HCEC 1CT (cell line): ENCODE results near the gene SPDYE1.

ENCODE experiments used
- DNase-seq: peaks from one replicate; pipeline ENCODE4 v3.0.0-alpha.2; 2017

SPDYE1 gene

DNA sequence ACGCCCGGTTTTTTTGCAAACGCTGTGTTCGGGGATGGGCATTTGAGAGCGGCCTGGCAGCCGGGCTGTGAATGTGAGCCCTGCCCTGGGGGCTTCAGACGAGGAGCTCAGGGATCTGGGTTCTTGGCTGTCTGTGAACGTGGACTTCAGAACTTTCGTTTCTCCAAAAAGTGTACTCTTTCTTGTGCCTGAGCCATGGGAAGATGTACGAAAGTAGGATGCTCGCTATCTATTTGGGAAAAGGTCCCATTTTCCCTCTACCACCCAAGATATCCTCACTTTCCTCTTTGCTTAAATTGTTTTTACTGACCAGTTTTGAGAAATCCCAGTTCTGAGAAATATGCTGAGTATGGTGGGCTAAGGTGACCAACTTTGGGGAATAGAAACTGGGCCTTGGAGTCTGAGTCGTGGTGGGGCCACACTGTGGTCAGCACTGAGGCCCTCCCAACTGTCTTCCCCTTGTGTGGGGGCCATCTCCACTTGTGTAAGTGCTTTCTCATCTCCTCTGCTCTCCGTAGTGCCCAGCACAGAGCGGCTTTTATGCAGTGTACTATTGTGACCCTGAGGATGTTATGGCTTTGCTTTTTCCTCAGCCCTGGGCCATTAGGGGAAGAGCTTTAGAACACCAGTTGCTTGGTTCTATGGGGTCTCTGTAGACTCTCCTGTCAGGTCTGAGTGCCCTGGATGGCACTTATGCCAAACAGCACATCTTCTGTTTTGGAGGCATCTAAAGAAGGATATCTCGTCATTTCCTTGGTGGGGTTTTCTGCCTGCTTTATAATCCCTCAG is 47.7 kb downstream of the SPDYE1 start:
- DNase-seq, result no peak

- DNase-seq, result no peak
Measured at GRCh38 chr7:44046321-44047061, 48.8 kb downstream of the SPDYE1 start.

GRCh38 chr7:44048031-44048795 is 50.5 kb downstream of the SPDYE1 start:
- no peak for DNase-seq

GRCh38 chr7:44050121-44050914 is 52.6 kb downstream of the SPDYE1 start:
- no peak for DNase-seq

GRCh38 chr7:44050915-44051560 is 53.3 kb downstream of the SPDYE1 start:
- no peak for DNase-seq

DNA sequence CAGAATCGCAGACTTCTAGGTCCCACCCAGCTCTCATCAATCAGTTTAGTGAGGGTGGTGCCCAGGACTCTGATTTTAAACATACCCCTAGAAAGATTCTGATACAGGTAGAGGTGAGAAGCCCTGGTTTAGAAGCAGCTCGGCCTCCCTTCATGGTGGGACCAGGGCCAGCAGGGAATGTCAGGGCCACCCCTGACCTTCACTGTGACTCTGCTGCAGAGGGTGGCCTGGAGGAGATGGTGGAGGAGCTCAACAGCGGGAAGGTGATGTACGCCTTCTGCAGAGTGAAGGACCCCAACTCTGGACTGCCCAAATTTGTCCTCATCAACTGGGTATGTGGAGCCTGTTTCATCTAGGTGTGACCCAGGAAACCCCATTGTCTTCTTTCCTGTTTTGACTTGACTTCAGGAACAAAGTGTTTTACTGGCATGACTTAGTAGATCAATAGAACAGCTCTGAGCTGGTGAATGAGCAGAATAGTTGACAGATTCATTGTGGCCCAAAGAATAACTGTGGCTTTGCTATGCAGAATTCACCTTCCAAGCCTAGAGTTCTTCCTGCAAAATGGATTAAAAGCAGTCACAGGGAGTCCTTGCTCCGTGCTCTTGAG is 54.0 kb downstream of the SPDYE1 start:
- no peak for DNase-seq

- DNase-seq, result no peak
Measured at GRCh38 chr7:44052771-44053365, 55.2 kb downstream of the SPDYE1 start.

DNA sequence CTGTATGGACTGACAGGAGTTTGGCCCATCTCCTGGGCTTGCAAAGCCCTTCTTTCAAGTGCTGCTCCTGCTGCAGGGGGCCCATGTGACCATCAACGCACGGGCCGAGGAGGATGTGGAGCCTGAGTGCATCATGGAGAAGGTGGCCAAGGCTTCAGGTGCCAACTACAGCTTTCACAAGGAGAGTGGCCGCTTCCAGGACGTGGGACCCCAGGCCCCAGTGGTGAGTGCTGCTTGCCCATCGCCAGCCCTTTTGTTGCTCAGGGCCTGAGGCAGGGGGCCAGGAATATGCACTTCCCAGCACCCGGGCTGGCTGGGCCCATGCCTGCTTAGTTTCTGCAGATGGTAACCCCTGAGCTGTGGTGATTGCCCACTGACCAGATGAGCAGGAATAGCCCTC is 59.0 kb downstream of the SPDYE1 start:
- DNase-seq, result no peak

GRCh38 chr7:44057181-44057848 is 59.6 kb downstream of the SPDYE1 start:
- no peak for DNase-seq

GRCh38 chr7:44057849-44058758 is 60.4 kb downstream of the SPDYE1 start:
- no peak for DNase-seq

DNA sequence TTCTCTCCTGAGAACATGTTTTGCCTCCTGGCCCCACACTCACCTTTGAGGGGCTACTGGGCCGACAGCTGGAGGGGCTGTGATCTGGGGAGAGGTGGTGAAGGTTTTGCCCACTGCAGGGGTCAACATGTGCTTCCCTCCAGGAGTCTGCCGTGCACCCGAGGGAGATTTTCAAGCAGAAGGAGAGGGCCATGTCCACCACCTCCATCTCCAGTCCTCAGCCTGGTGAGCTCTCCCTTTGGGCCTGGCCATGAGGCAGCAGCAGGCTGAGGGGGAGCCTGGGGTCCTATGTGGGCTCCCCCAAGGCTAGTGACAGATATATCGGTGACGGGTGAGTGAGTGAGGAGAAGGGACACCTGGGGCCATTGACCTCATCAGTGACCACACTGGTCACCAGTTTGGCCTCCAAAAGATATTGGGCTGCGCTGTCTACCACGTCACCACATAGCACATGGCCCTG is 61.1 kb downstream of the SPDYE1 start:
- no peak for DNase-seq

- no peak for DNase-seq
Measured at GRCh38 chr7:44059219-44060090, 61.8 kb downstream of the SPDYE1 start.
